Left colon (tissue), 2 donors: ENCODE data around the gene RPS18. TPM values are rescaled to one million over a fixed set of nuclear protein-coding genes. Genes with fewer than 3 reads are reported as not detected.

Source experiments
- ATAC-seq: fragments of 200-7000 bp; cut with Tn5 transposase; one replicate; pipeline ENCODE4 v1.9.1; 2020; ENCODE audit warnings: mild to moderate bottlenecking, moderate library complexity
- DNase-seq, 2 donors: peaks; one replicate each; pipeline ENCODE4 v3.0.0-alpha.2; 2020
- intact Hi-C, 2 donors: fragments of 100-400 bp; cut with DNase I in 1 of 2; cut with micrococcal nuclease in 1 of 2; formaldehyde crosslinking; loops; one replicate each; pipeline versions ENCODE4 v1.11.2 to v1.14.0; 2022; cut with DNase I, micrococcal nuclease
- total RNA-seq, 2 donors: library from RNA; stranded (reverse); fragmentation: NEBNext Ultra II Directional; extraction: Animal tissue kit (Norgen Biotek cat#: 25700); gene quantifications; one replicate each; pipeline ENCODE4 v1.2.1, GENCODE V29; 2021
- donor health status: DM: no; HTN: no; CAD: no.
- donor health status: DM: yes; HTN: yes; CAD: no.

RPS18 gene
- total RNA-seq, 2 donors from 2014 or later, result 1,882 to 2,045 TPM

GRCh38 chr6:33286946-33287914 lies 15.4 kb downstream of the RPS18 start:
- DNase-seq (no peak), ATAC-seq (no peak)
- intact Hi-C loops, result no loop called here

- DNase-seq, result no peak
- intact Hi-C loops, result no loop called here
- ATAC-seq, result no peak
Observed at GRCh38 chr6:33288141-33288920, 16.5 kb downstream of the RPS18 start.

GRCh38 chr6:33288921-33289783 lies 17.3 kb downstream of the RPS18 start, which contains the start of the genes PFDN6 and WDR46:
Gene PFDN6 (plus strand): TSS chr6:33289601. CDS start chr6:33289857, 256 bp downstream.
Gene WDR46 (minus strand): TSS chr6:33289239. CDS start chr6:33289170, 69 bp downstream.
- peak; percentile 95 for ATAC-seq
- DNase-seq, result peak; percentile 79 to 81
- intact Hi-C loops, result no loop called here

GRCh38 chr6:33289784-33290315 lies 18.0 kb downstream of the RPS18 start:
- ATAC-seq (peak; percentile 9), DNase-seq (no peak)
- intact Hi-C loops, result no loop called here

GRCh38 chr6:33290459-33290858 lies 18.6 kb downstream of the RPS18 start:
- no peak for ATAC-seq

GRCh38 chr6:33292996-33293682 lies 21.3 kb downstream of the RPS18 start:
- intact Hi-C loops, result no loop called here
- DNase-seq (no peak), ATAC-seq (no peak)

More at GRCh38 chr6:33290459-33290858, 18.6 kb downstream of the RPS18 start:
- no peak for DNase-seq
- intact Hi-C loops, result no loop called here

GRCh38 chr6:33294086-33294823 lies 22.4 kb downstream of the RPS18 start:
- DNase-seq, result no peak
- intact Hi-C loops, result no loop called here
- ATAC-seq, result no peak

GRCh38 chr6:33295621-33296369 lies 23.9 kb downstream of the RPS18 start:
- no peak for ATAC-seq
- intact Hi-C loops, result no loop called here

GRCh38 chr6:33296797-33297405 lies 25.0 kb downstream of the RPS18 start:
- no peak for DNase-seq
- ATAC-seq, result no peak
- intact Hi-C loops, result no loop called here

More at GRCh38 chr6:33295621-33296369, 23.9 kb downstream of the RPS18 start:
- no peak for DNase-seq

- DNase-seq (peak in 1 of 2 donors; percentile 66), ATAC-seq (peak; percentile 16)
- intact Hi-C loops, result no loop called here
Observed at GRCh38 chr6:33297406-33297955, 25.6 kb downstream of the RPS18 start.

GRCh38 chr6:33297956-33298772 lies 26.3 kb downstream of the RPS18 start:
- DNase-seq, result peak; percentile 63 to 78
- intact Hi-C loops, result no loop called here

GRCh38 chr6:33298773-33299236 lies 26.9 kb downstream of the RPS18 start, which contains the start of gene RGL2:
Gene RGL2 (minus strand): TSS chr6:33298942. CDS start chr6:33298610, 332 bp downstream.
- peak; percentile 59 for ATAC-seq

More at GRCh38 chr6:33297956-33298772, 26.3 kb downstream of the RPS18 start:
- peak; percentile 31 for ATAC-seq

GRCh38 chr6:33299237-33299944 lies 27.5 kb downstream of the RPS18 start:
- DNase-seq (peak; percentile 90 to 94), ATAC-seq (peak; percentile 79)
- intact Hi-C loops, result no loop called here

More at GRCh38 chr6:33298773-33299236, 26.9 kb downstream of the RPS18 start, which contains the start of gene RGL2:
- intact Hi-C loops, result no loop called here
- DNase-seq, result peak; percentile 85 to 87

- intact Hi-C loops, result no loop called here
- DNase-seq (no peak), ATAC-seq (no peak)
Observed at GRCh38 chr6:33301877-33302276, 30.0 kb downstream of the RPS18 start.
